ENCODE data around the gene TMEM87B. TPM values are rescaled to one million over a fixed set of nuclear protein-coding genes. Genes with fewer than 3 reads are reported as not detected.

The TMEM87B gene
- total RNA-seq, 4 donors from 2014 or later, result 30.6 to 35.8 (median 34.9) TPM

GRCh38 chr2:112153501-112153900 is 98.4 kb downstream of the TMEM87B start:
- H3K4me1 ChIP-seq, result peaks cover 0 to 4% of the 10 kb centered on the region in 2 donors
- no peak overlapping the region for H3K4me3 ChIP-seq (replicated peaks in 1 of 3)
- H3K27ac ChIP-seq, result no peak overlapping the region
- H3K36me3 ChIP-seq, result no peaks in the 10 kb centered on the region
- intact Hi-C loops (cut with DNase I), result no loop called here
- TF ChIP-seq CTCF (IDR thresholded peaks at IDR 0.05), result no peak
- TF ChIP-seq POLR2A (IDR thresholded peaks at IDR 0.05), result no peak
- no peaks in the 10 kb centered on the region for H3K27me3 ChIP-seq
- H3K9me3 ChIP-seq, result no peaks in the 10 kb centered on the region
- no peak for DNase-seq
- 97 to 98% methylated on average over 7 to 10 of the region's 10 CpGs for WGBS, 2 donors

- H3K9me3 ChIP-seq, result no peaks in the 10 kb centered on the region
- DNase-seq, result no peak
- H3K27me3 ChIP-seq, result no peaks in the 10 kb centered on the region
- intact Hi-C loops (cut with DNase I), result no loop called here
- WGBS, 2 donors, result 87 to 89% methylated on average over 10 to 13 of the region's 14 CpGs
- no peaks in the 10 kb centered on the region for H3K36me3 ChIP-seq
- H3K4me1 ChIP-seq, result peaks cover 0 to 4% of the 10 kb centered on the region in 2 donors
- H3K27ac ChIP-seq, result no peak overlapping the region
- H3K4me3 ChIP-seq (replicated peaks in 1 of 3), result no peak overlapping the region
- no peak for TF ChIP-seq CTCF (IDR thresholded peaks at IDR 0.05)
- TF ChIP-seq POLR2A (IDR thresholded peaks at IDR 0.05), result no peak
Measured at GRCh38 chr2:112154246-112155117, 99.4 kb downstream of the TMEM87B start.

- Histone ChIP-seq H3K9me3 (no peaks in the 10 kb centered on the region), H3K27ac (no peak overlapping the region), H3K27me3 (no peaks in the 10 kb centered on the region), H3K36me3 (no peaks in the 10 kb centered on the region), H3K4me1 (peaks cover 0 to 4% of the 10 kb centered on the region in 2 donors), H3K4me3 (replicated peaks in 1 of 3) (no peak overlapping the region)
- no peak for DNase-seq
- 86 to 87% methylated on average over 25 to 27 of the region's 27 CpGs for WGBS, 2 donors
- intact Hi-C loops (cut with DNase I), result no loop called here
- TF ChIP-seq CTCF (IDR thresholded peaks at IDR 0.05) (no peak), POLR2A (IDR thresholded peaks at IDR 0.05) (no peak)
Measured at GRCh38 chr2:112155331-112156151, 100.5 kb downstream of the TMEM87B start.

GRCh38 chr2:112156152-112156986 is 101.3 kb downstream of the TMEM87B start:
- intact Hi-C loops (cut with DNase I), result no loop called here
- 72 to 74% methylated on average over 15 to 21 of the region's 21 CpGs for WGBS, 2 donors
- TF ChIP-seq CTCF (IDR thresholded peaks at IDR 0.05) (no peak), POLR2A (IDR thresholded peaks at IDR 0.05) (no peak)
- H3K27me3 ChIP-seq, result no peaks in the 10 kb centered on the region
- no peaks in the 10 kb centered on the region for H3K9me3 ChIP-seq
- peaks cover 0 to 4% of the 10 kb centered on the region in 2 donors for H3K4me1 ChIP-seq
- no peaks in the 10 kb centered on the region for H3K36me3 ChIP-seq
- H3K27ac ChIP-seq, result no peak overlapping the region
- no peak overlapping the region for H3K4me3 ChIP-seq (replicated peaks in 1 of 3)
- peak in 1 of 2 donors; percentile 27 for DNase-seq

Data from thyroid gland (tissue), 4 donors.